Gastrocnemius medialis (tissue), 4 donors: ENCODE data around the gene ZYG11B. TPM values are rescaled to one million over a fixed set of nuclear protein-coding genes. Genes with fewer than 3 reads are reported as not detected.
"Not testable (repeated sequence)": the region's sequence is repeated elsewhere in the genome, so short reads cannot be mapped to it uniquely, and the experiment has no call there.

ENCODE experiments used
- ATAC-seq, 2 donors: fragments of 150-250 bp; one replicate each; pipeline ENCODE4 v1.9.1; 2016
- DNase-seq, 2 donors: peaks; one replicate each; pipeline ENCODE4 v3.0.0-alpha.2; 2019
- H3K27ac ChIP-seq, 4 donors: fragments of 200-600 bp; sonication (generic); 1 replicate in 1 of 4; 2 replicates in 3 of 4; pipeline ENCODE4 v1.5.1; 2016 to 2018; ENCODE audit warnings: mild to moderate bottlenecking in 2 of 4, moderate library complexity in 1 of 4
- H3K27me3 ChIP-seq, 3 donors: fragments of 200-600 bp; sonication (generic) in 2 of 3; 1 replicate in 1 of 3; 2 replicates in 2 of 3; pipeline versions ENCODE4 v1.5.1 to v1.6.0; 2016 to 2019; ENCODE audit warnings: mild to moderate bottlenecking in 1 of 3, moderate library complexity in 1 of 3
- H3K36me3 ChIP-seq, 2 donors: fragments of 200-600 bp; sonication (generic) in 1 of 2; one replicate each; pipeline ENCODE4 v1.5.1; 2017 to 2018
- H3K4me1 ChIP-seq, 2 donors: fragments of 200-600 bp; sonication (generic) in 1 of 2; one replicate each; pipeline ENCODE4 v1.5.1; 2016 to 2017; ENCODE audit warnings: mild to moderate bottlenecking in 2 of 2
- H3K4me3 ChIP-seq, 4 donors: fragments of 200-600 bp; sonication (generic) in 3 of 4; 1 replicate in 1 of 4; 2 replicates in 3 of 4; pipeline ENCODE4 v1.5.1; 2016 to 2019; ENCODE audit warnings: mild to moderate bottlenecking in 2 of 4
- H3K9me3 ChIP-seq, 3 donors: fragments of 200-600 bp; sonication (generic) in 2 of 3; 1 replicate in 1 of 3; 2 replicates in 2 of 3; pipeline ENCODE4 v1.5.1; 2016 to 2019
- POLR2A ChIP-seq, 2 donors: fragments of 450-650 bp; IDR thresholded peaks; one replicate each; pipeline ENCODE4 v1.6.1; 2017; ENCODE audit warnings: antibody characterized with exemption in 2 of 2, mild to moderate bottlenecking in 2 of 2, moderate library complexity in 2 of 2
- in situ Hi-C, 4 donors: fragments of 200-750 bp; cut with MboI; loops; one replicate each; pipeline versions ENCODE4 v1.15.0 to v1.8.0; 2017; ENCODE audit warnings: low sequenced_read_pairs in 4 of 4
- intact Hi-C: fragments of 100-400 bp; cut with DNase I; formaldehyde crosslinking; loops from one replicate; pipeline ENCODE4 v1.15.1; 2023; ENCODE audit warnings: low total_unique reads
- total RNA-seq, 4 donors: library from RNA; depleted of rRNA; stranded (reverse); fragments of >200 nt; gene quantifications; one replicate each; pipeline versions ENCODE4 v1.1.0 to v1.2.3, GENCODE V29; 2016
- TF ChIP-seq, protein P1 (sequence below), 5 experiments: fragments of 450-650 bp in 3 of 5; fragments of 200-600 bp in 2 of 5; sonication (generic) in 2 of 5; IDR thresholded peaks in 4 of 5; conservative IDR thresholded peaks in 1 of 5; 1 replicate in 4 of 5; 2 replicates in 1 of 5; pipeline ENCODE4 v1.5.1; 2016 to 2019; ENCODE audit warnings: antibody characterized with exemption in 5 of 5, mild to moderate bottlenecking in 3 of 5, moderate library complexity in 3 of 5

ZYG11B gene
- total RNA-seq, 4 donors from 2014 or later = 136 to 248 (median 194) TPM

GRCh38 chr1:52748119-52748518 lies 21.9 kb downstream of the ZYG11B start:
- TF ChIP-seq POLR2A (IDR thresholded peaks at IDR 0.05) = no peak
- TF ChIP-seq, protein P1, sequence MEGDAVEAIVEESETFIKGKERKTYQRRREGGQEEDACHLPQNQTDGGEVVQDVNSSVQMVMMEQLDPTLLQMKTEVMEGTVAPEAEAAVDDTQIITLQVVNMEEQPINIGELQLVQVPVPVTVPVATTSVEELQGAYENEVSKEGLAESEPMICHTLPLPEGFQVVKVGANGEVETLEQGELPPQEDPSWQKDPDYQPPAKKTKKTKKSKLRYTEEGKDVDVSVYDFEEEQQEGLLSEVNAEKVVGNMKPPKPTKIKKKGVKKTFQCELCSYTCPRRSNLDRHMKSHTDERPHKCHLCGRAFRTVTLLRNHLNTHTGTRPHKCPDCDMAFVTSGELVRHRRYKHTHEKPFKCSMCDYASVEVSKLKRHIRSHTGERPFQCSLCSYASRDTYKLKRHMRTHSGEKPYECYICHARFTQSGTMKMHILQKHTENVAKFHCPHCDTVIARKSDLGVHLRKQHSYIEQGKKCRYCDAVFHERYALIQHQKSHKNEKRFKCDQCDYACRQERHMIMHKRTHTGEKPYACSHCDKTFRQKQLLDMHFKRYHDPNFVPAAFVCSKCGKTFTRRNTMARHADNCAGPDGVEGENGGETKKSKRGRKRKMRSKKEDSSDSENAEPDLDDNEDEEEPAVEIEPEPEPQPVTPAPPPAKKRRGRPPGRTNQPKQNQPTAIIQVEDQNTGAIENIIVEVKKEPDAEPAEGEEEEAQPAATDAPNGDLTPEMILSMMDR (IDR thresholded peaks at IDR 0.05 in 4 of 5, conservative IDR thresholded peaks at IDR 0.05 in 1 of 5) = peak; percentile 30 to 40 (median 33)
- DNase-seq (no peak), ATAC-seq (peak in 1 of 2 donors; percentile 40)
- no peaks in the 10 kb centered on the region for H3K36me3 ChIP-seq
- no peaks in the 10 kb centered on the region for H3K27me3 ChIP-seq
- no peaks in the 10 kb centered on the region for H3K9me3 ChIP-seq
- H3K4me3 ChIP-seq = no peak overlapping the region
- in situ Hi-C loops = no loop called here
- H3K4me1 ChIP-seq = peaks cover 50 to 76% of the 10 kb centered on the region in 2 donors
- intact Hi-C loops = loop anchor here (1.0 to 10.0 kb wide), 2 partner anchors 48 to 83 kb away; no protein-coding TSS in a partner anchor
- H3K27ac ChIP-seq = peak overlapping the region in 3 of 4 donors; percentile 33 to 59 (median 53)

DNA sequence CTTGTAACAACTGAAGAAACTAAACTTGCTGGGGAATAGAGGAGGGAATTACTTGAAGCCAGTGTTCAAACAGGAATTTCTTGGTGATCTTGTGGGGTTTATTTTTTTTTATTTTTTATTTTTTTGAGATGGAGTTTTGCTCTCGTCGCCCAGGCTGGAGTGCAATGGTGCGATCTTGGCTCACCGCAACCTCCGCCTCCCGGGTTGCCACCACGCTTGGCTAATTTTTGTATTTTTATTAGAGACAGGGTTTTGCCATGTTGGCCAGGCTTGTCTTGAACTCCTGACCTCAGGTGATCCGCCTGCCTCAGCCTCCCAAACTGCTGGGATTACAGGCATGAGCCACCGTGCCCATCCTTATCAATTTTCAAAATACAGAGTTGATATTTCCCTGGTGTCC lies 23.2 kb downstream of the ZYG11B start:
- peaks cover 50 to 68% of the 10 kb centered on the region in 2 donors for H3K4me1 ChIP-seq
- ATAC-seq, H3K4me3 ChIP-seq, H3K27me3 ChIP-seq, H3K36me3 ChIP-seq, DNase-seq, in situ Hi-C loops, H3K9me3 ChIP-seq: not testable (repeated sequence)
- peak overlapping the region; percentile 18 to 59 (median 43) for H3K27ac ChIP-seq
- intact Hi-C loops = loop anchor here (10.0 kb wide), 1 partner anchor 85 kb away; no protein-coding TSS in a partner anchor

GRCh38 chr1:52750139-52750538 lies 23.9 kb downstream of the ZYG11B start:
- ATAC-seq, in situ Hi-C loops, H3K36me3 ChIP-seq, intact Hi-C loops, H3K4me3 ChIP-seq, DNase-seq, H3K9me3 ChIP-seq, H3K27me3 ChIP-seq: not testable (repeated sequence)
- H3K27ac ChIP-seq = peak overlapping the region; percentile 18 to 59 (median 51)
- H3K4me1 ChIP-seq = peaks cover 50 to 62% of the 10 kb centered on the region in 2 donors

DNA sequence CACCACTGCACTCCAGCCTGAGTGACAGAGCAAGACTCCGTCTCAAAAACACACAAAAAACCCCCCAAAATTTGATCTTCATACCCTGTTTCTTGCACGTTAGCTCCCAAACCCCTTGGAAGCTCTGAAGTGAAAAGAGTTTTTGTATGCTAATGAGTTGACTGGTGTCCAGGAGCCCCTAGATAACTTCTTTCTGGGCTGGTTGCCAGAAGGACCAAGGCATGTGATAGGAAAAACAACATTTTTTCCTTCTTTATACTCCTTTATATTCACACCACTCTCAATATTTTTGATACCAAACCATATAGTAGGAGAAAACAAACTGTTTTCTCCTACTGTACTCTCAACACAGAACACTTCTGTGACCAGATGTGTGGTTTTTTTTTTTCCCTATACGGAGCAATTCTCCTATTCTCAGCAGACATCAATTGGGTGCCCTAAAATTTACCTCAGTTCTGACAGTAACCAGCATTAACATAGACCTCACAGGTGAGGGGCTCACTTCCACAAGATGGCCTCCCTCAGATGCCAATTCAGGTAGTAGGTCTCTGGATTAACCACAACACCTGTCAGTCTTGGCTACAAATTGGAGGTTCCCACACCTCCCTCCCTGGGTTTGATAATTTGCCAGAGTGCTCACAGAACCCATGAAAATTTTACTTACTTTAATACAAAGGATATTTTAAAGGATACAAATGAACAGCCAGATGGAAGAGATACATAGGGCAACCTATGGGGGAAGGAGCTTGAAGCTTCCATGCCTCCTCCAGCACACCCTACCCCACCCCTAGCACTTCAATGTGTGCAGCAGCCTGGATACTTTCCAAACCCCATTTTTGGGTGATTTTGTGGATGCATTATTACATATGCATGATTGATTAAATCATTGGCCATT lies 25.6 kb downstream of the ZYG11B start:
- intact Hi-C loops (no loop called here), in situ Hi-C loops (no loop called here)
- Histone ChIP-seq H3K27ac (peak overlapping the region; percentile 40 to 59 (median 51)), H3K4me1 (peaks cover 46 to 56% of the 10 kb centered on the region in 2 donors), H3K27me3 (no peaks in the 10 kb centered on the region), H3K9me3 (no peaks in the 10 kb centered on the region), H3K4me3 (no peak overlapping the region), H3K36me3 (peaks cover 0 to 3% of the 10 kb centered on the region in 2 donors)
- DNase-seq (no peak), ATAC-seq (no peak)
- TF ChIP-seq, protein P1 (IDR thresholded peaks at IDR 0.05 in 4 of 5, conservative IDR thresholded peaks at IDR 0.05 in 1 of 5) = no peak
- TF ChIP-seq POLR2A (IDR thresholded peaks at IDR 0.05) = no peak

GRCh38 chr1:52752484-52752826 lies 26.2 kb downstream of the ZYG11B start:
- intact Hi-C loops = no loop called here
- H3K27ac ChIP-seq = peak overlapping the region in 3 of 4 donors; percentile 49 to 59 (median 53)

More at GRCh38 chr1:52752484-52752826, 26.2 kb downstream of the ZYG11B start:
- in situ Hi-C loops = no loop called here
- peaks cover 40 to 50% of the 10 kb centered on the region in 2 donors for H3K4me1 ChIP-seq
- no peak for ATAC-seq
- no peak overlapping the region for H3K4me3 ChIP-seq
- TF ChIP-seq POLR2A (IDR thresholded peaks at IDR 0.05) = no peak
- TF ChIP-seq, protein P1 (IDR thresholded peaks at IDR 0.05 in 4 of 5, conservative IDR thresholded peaks at IDR 0.05 in 1 of 5) = no peak
- no peaks in the 10 kb centered on the region for H3K9me3 ChIP-seq
- peaks cover 0 to 9% of the 10 kb centered on the region in 2 donors for H3K36me3 ChIP-seq
- no peaks in the 10 kb centered on the region for H3K27me3 ChIP-seq
- DNase-seq = no peak
